Measurements from ENCODE around the gene DBT. TPM values are rescaled to one million over a fixed set of nuclear protein-coding genes. Genes with fewer than 3 reads are reported as not detected.
A peak's percentile ranks its signal among the peaks of the same experiment; 100 is the strongest.

DBT gene
- total RNA-seq, 1 experiment from 2014 or later = 20.3 TPM

GRCh38 chr1:100164216-100164615 is 85.4 kb downstream of the DBT start:
- H3T11ph ChIP-seq (ENCODE audit: low read length) = no peak overlapping the region

More at GRCh38 chr1:100164216-100164615, 85.4 kb downstream of the DBT start:
- H3K27ac Mint-ChIP-seq = peak overlapping the region in 2 of 3 experiments; percentile 38 to 79; a peak in 3 of 7 replicates
- no peak for DNase-seq
- peaks cover 4 to 5% of the 10 kb centered on the region in 2 experiments for H3K4me1 Mint-ChIP-seq
- Histone ChIP-seq H3K23ac (ENCODE audit: insufficient read length, low read depth, low read length) (no peak overlapping the region), H3K4me1 (ENCODE audit: insufficient read depth, low read length) (no peaks in the 10 kb centered on the region), H4K91ac (ENCODE audit: insufficient read length, low read depth, low read length) (no peak overlapping the region), H2BK15ac (ENCODE audit: low read depth, low read length) (no peak overlapping the region), H3K23me2 (ENCODE audit: insufficient read length, low read depth, low read length, poor library complexity, severe bottlenecking) (no peaks in the 10 kb centered on the region), H2BK20ac (ENCODE audit: low read depth, low read length, poor library complexity, severe bottlenecking) (no peak overlapping the region), H3K79me2 (ENCODE audit: insufficient read depth, low read length) (no peaks in the 10 kb centered on the region), H2AFZ (ENCODE audit: low read length) (no peak overlapping the region), H4K8ac (replicated peaks; ENCODE audit: insufficient read length, low read depth, low read length) (no peak overlapping the region), H3K56ac (ENCODE audit: insufficient read length, low read depth, low read length) (no peak overlapping the region), H3K14ac (ENCODE audit: insufficient read depth, low read length) (no peak overlapping the region), H3K9ac (ENCODE audit: extremely low read depth, insufficient read length, low read length) (no peak overlapping the region), H3K27me3 (ENCODE audit: insufficient read depth, low read length) (no peaks in the 10 kb centered on the region), H4K20me1 (ENCODE audit: control insufficient read depth, insufficient read depth, insufficient read length) (no peaks in the 10 kb centered on the region), H3K9me3 (ENCODE audit: control insufficient read depth, low read depth, low read length) (no peaks in the 10 kb centered on the region), H2BK120ac (ENCODE audit: low read depth, low read length, poor library complexity, severe bottlenecking) (no peak overlapping the region), H3K4ac (ENCODE audit: low read depth, low read length) (no peak overlapping the region), H3K27ac (ENCODE audit: insufficient read length, low read depth, low read length) (no peak overlapping the region), H2AK5ac (ENCODE audit: insufficient read length, low read length) (no peak overlapping the region), H2BK12ac (ENCODE audit: insufficient read length, low read depth, low read length) (no peak overlapping the region), H3K4me2 (ENCODE audit: insufficient read depth, insufficient read length, low read length) (no peak overlapping the region), H4K5ac (ENCODE audit: insufficient read length, low read depth, low read length) (no peak overlapping the region), H3K79me1 (ENCODE audit: insufficient read depth, low read depth, low read length, poor library complexity, severe bottlenecking) (no peaks in the 10 kb centered on the region), H3K18ac (ENCODE audit: insufficient read length, low read depth, low read length) (no peak overlapping the region), H2BK5ac (ENCODE audit: insufficient read length, low read length) (no peak overlapping the region)
- TF ChIP-seq CTCF (conservative IDR thresholded peaks at IDR 0.05) = no peak
- no peaks in the 10 kb centered on the region for H3K27me3 Mint-ChIP-seq (ENCODE audit: low read depth)
- H3K9me3 Mint-ChIP-seq = no peaks in the 10 kb centered on the region
- no CpG with 5 or more reads among the region's 2 CpGs for WGBS (ENCODE audit: extremely low coverage, insufficient read length, low lambda C conversion rate)
- H3K4me3 Mint-ChIP-seq = no peak overlapping the region
- H3K36me3 Mint-ChIP-seq (ENCODE audit: insufficient read depth in 1 of 3, low read depth in 3 of 3) = no peaks in the 10 kb centered on the region

All from H9 (cell line).